GM15510 (cell line): Measurements from ENCODE around the gene UCN.

Source experiments
- POLR2A ChIP-seq: IDR thresholded peaks from 3 replicates; pipeline ENCODE4 v1.6.1; 2011; ENCODE audit warnings: borderline replicate concordance; ENCODE audit not compliant: insufficient read length; ENCODE audit errors: extremely low read depth

UCN gene

GRCh38 chr2:27271631-27272340 is 36.5 kb downstream of the UCN start:
- TF ChIP-seq POLR2A: no peak

GRCh38 chr2:27270670-27271069 is 37.6 kb downstream of the UCN start:
- no peak for TF ChIP-seq POLR2A

- no peak for TF ChIP-seq POLR2A
Observed at GRCh38 chr2:27270131-27270530, 38.1 kb downstream of the UCN start.

DNA sequence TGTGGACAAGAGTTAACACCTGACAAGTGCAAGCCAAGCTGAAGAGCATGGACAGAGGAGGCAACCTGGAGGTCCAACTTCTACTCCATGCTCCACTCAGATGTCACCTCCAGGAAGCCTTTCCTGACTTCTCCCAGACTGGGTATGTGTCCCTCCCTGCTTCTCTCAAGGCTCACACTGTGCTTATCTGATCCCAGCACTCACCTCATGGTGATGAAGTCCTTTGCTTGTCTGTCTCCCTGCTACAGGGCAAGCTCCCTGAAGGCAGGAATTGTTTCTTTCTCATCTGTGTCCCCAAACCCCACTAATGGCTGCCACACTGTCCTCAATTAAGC is 42.7 kb downstream of the UCN start:
- TF ChIP-seq POLR2A: no peak

DNA sequence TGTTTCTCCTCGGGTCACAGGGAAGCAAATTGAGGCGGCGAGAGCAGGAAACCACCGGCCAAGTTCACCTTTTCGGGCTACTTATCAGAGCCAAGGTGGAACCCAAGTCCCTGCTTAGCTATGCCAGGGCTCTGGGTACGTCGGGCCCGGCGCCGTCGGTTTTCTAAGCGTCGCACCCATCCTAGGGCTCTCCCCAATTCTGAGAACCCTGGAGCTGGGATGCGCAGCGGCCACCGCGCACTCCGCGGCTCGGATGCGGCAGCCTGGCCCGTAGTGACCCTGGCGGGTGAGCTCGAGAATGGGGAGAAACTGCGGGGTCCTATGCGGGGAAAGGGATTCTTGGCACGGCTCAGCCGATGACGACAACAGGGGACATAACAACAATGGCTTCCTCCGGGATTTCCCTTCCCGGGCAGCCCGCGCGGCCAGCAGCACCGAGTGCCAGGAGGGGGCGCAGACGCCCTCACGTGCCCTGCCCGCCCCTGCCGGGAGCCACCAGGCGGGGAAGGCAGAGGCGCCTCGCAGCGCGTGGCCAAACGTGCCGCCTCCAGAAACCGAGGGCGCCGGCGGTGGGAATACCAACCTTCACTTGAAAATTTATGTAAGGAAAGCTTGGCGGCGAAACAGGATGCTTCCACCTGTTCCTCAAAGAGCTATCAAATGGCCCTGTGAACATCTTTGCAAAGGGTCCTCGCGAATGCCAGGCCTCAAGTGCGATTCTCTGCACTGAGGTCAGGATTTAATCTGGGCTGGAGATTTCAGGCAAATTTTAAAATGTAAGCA is 43.3 kb downstream of the UCN start:
- no peak for TF ChIP-seq POLR2A

- TF ChIP-seq POLR2A: no peak
Observed at GRCh38 chr2:27264253-27264752, 43.9 kb downstream of the UCN start.

GRCh38 chr2:27263287-27264252 is 44.7 kb downstream of the UCN start:
- no peak for TF ChIP-seq POLR2A

- TF ChIP-seq POLR2A: no peak
Observed at GRCh38 chr2:27262379-27263286, 45.6 kb downstream of the UCN start, which contains the start of gene SLC30A3. TSS of gene SLC30A3 (minus strand) at chr2:27263047. CDS start at chr2:27262906, 141 bp downstream.

DNA sequence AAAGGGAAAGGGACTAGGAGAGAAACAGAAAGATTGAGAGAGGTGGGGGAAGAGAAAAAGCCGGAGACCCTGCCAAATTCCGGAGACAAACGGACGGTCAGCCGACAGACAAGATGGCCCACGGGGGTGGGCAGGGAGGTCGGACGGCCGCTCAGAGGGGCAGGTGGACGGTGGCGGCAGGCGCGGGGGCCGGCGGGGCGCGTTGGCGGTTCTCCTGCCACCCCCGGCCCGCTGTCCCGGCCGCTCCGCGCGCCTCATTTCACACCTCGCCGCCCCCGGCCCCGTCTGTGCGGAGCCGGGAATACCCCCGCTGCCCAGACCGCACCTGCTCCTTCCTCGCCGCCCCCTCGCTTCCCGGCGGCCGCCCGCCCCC is 46.3 kb downstream of the UCN start:
- no peak for TF ChIP-seq POLR2A

DNA sequence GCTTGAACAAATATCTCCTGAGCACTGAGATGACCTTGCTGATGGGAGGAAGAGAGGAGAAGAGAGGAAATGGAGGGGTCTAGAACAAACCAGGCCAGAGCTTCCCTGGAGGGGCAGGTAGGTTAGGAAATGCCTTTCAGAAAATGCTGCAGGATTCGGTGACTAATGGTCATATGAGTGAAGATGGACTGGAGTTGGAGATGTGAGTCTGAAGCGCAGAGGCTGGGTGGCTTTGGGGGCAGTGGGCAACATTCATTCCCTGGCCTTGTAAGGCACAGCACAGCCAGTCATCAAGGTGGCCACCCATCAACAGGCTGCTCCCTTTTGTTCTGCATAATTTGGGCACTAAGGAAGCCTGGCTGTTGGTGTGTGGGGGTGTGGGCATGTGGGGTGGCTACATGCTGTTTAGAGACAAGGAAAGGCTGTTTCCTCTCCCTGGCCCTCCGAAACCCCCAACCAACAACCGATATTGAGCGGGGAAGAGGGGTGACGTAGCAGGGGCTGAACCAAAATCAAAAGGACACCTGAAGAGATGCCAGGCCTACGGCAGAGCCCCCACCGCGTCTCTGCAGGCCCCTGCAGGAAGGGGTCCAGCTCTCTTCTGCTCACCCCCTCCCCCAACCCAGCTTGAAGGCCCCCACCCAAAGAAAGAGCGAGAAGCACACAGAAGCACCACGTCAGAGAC is 46.9 kb downstream of the UCN start:
- no peak for TF ChIP-seq POLR2A

- TF ChIP-seq POLR2A: no peak
Observed at GRCh38 chr2:27258051-27258450, 50.2 kb downstream of the UCN start.
